Right cardiac atrium (tissue), 5 donors: Measurements from ENCODE around the gene SCAP. TPM values are rescaled to one million over a fixed set of nuclear protein-coding genes. Genes with fewer than 3 reads are reported as not detected.

Experiments used
- ATAC-seq, 2 donors: fragments of 200-7000 bp; cut with Tn5 transposase; one replicate each; pipeline versions ENCODE4 v1.8.0 to v1.9.1; 2020; ENCODE audit warnings: moderate library complexity in 2 of 2, mild to moderate bottlenecking in 1 of 2
- DNase-seq, 3 donors: peaks; one replicate each; pipeline ENCODE4 v3.0.0-alpha.2; 2020
- H3K27ac ChIP-seq: one replicate; pipeline ENCODE4 v1.5.1; 2013; ENCODE audit warnings: mild to moderate bottlenecking, low read length, control low read depth, moderate library complexity
- H3K27me3 ChIP-seq: one replicate; pipeline ENCODE4 v1.6.1; 2013; ENCODE audit not compliant: control insufficient read depth, insufficient read depth
- H3K4me1 ChIP-seq: one replicate; pipeline ENCODE4 v1.6.1; 2013; ENCODE audit warnings: low read length; ENCODE audit not compliant: control insufficient read depth, insufficient read depth
- H3K4me3 ChIP-seq: one replicate; pipeline ENCODE4 v1.5.1; 2013; ENCODE audit warnings: low read length, control low read depth
- H3K9me3 ChIP-seq: one replicate; pipeline ENCODE4 v1.6.1; 2013; ENCODE audit warnings: low read length; ENCODE audit not compliant: control insufficient read depth
- WGBS: extraction: QIAGEN DNeasy Blood & Tissue Kit; methylation state at CpG from one replicate; pipeline ENCODE4 v1.1.7; 2013; 5-methylcytosine and 5-hydroxymethylcytosine counted together
- intact Hi-C, 4 donors: fragments of 100-400 bp; cut with DNase I; formaldehyde crosslinking; loops; one replicate each; pipeline versions ENCODE4 v1.11.0 to v1.14.0; 2022 to 2023
- long read RNA-seq, 4 donors: library from polyadenylated mRNA; unstranded; transcript quantifications; one replicate each; pipeline ENCODE4 v2.0.0, GENCODE V29; 2020 to 2021
- polyA plus RNA-seq: library from polyadenylated mRNA; stranded (reverse); fragments of 200-250 nt; gene quantifications from one replicate; pipeline ENCODE4 v1.2.3, GENCODE V29; 2013
- total RNA-seq, 4 donors: library from RNA; stranded (reverse); fragmentation: NEBNext Ultra II Directional; extraction: Animal tissue kit (Norgen Biotek cat#: 25700); gene quantifications; one replicate each; pipeline ENCODE4 v1.2.1, GENCODE V29; 2021
- donor health status: healthy with polysubstance abuse.
- donor health status: DM: no; HTN: yes; CAD: no.
- donor health status: DM: no; HTN: no; CAD: no.
- donor health status: DM: no; HTN: yes; CAD: no; lungs with severe emphysema.
- donor health status: DM: yes; HTN: yes; CAD: no.

SCAP gene
- total RNA-seq = 10 to 100 TPM; 38.4 to 46.6 (median 44.0) TPM
- polyA plus RNA-seq = 31.1 TPM
- long read RNA-seq, donor 1, full-length matches to known transcripts = 3 of 134 reads
- long read RNA-seq, donor 1, partial matches to known transcripts = 86 of 134 reads
- long read RNA-seq, donor 1, other reads (novel, unspliced or antisense) = 45 of 134 reads
- long read RNA-seq, donor 2, full-length matches to known transcripts = 2 of 86 reads
- long read RNA-seq, donor 2, partial matches to known transcripts = 45 of 86 reads
- long read RNA-seq, donor 2, other reads (novel, unspliced or antisense) = 39 of 86 reads
- long read RNA-seq, donor 3, full-length matches to known transcripts = 10 of 268 reads
- long read RNA-seq, donor 3, partial matches to known transcripts = 188 of 268 reads
- long read RNA-seq, donor 3, other reads (novel, unspliced or antisense) = 70 of 268 reads
- long read RNA-seq, donor 4, full-length matches to known transcripts = 5 of 79 reads
- long read RNA-seq, donor 4, partial matches to known transcripts = 42 of 79 reads
- long read RNA-seq, donor 4, other reads (novel, unspliced or antisense) = 32 of 79 reads

GRCh38 chr3:47475570-47476329, at the start of gene SCAP:
Gene SCAP (minus strand): TSS chr3:47475941. CDS start chr3:47442993, 32,948 bp downstream.
- peak; percentile 98 for ATAC-seq
- DNase-seq = peak; percentile 93 to 98 (median 97)
- Histone ChIP-seq H3K9me3 (no peaks in the 10 kb centered on the region), H3K4me3 (peak within 1 kb of the TSS; percentile 86), H3K27me3 (no peaks in the 10 kb centered on the region), H3K27ac (peak within 1 kb of the TSS; percentile 57), H3K4me1 (no peaks in the 10 kb centered on the region)
- intact Hi-C loops = loop anchor here in 2 of 4 donors (2.0 kb wide), 2 partner anchors 53 to 55 kb away; no protein-coding TSS in a partner anchor
- 3% methylated on average over 88 of the region's 88 CpGs for WGBS

DNA sequence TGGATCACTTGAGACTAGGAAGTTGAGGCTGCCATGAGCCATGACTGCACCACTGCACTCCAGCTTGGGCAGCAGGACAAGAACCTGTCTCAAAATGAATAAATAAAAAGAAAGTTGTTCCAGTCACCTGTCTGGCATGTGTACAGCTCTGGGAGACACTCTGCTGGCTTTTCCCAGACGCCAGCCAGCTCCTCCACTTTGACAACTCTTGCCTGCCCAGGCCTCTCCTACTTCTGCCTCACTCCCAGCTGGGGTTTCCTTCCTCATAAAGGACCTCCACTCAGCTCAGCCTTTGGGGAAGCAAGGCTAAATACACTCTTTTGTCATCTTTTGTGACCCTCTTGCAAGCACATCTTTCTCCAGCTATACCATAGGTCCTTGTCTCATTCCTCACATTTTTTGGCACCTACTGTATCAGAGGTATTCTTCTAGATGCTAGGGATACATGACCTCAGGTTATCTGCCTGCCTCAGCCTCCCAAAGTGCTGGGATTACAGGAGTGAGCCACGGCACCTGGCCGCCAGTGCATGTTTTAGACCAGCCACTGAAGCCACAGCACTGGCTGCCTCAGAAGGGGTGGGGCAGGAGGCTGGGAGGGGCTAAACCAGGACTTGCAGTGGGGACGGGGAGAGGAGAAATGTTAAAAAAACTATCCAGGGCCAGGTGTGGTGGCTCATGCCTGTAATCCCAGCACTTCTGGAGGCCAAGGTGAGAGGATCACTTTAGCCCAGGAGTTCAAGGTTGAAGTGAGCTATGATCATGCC, 47.8 kb upstream of the SCAP start:
- Histone ChIP-seq H3K4me1 (no peaks in the 10 kb centered on the region), H3K9me3 (no peaks in the 10 kb centered on the region), H3K27me3 (no peaks in the 10 kb centered on the region), H3K4me3 (no peak overlapping the region), H3K27ac (no peak overlapping the region)
- no peak for ATAC-seq
- intact Hi-C loops = loop anchor here in 2 of 4 donors (2.0 to 5.0 kb wide), 2 partner anchors 265 to 269 kb away; no protein-coding TSS in a partner anchor
- DNase-seq = no peak
- 57% methylated on average over 4 of the region's 4 CpGs for WGBS

GRCh38 chr3:47522082-47522987, 46.6 kb upstream of the SCAP start:
- intact Hi-C loops = loop anchor here in 3 of 4 donors (1.0 to 5.0 kb wide), 3 partner anchors 266 to 270 kb away; no protein-coding TSS in a partner anchor
- no peak overlapping the region for H3K4me3 ChIP-seq
- DNase-seq = peak; percentile 73 to 92 (median 90)
- no peaks in the 10 kb centered on the region for H3K27me3 ChIP-seq
- no peaks in the 10 kb centered on the region for H3K4me1 ChIP-seq
- WGBS = 36% methylated on average over 15 of the region's 15 CpGs
- H3K9me3 ChIP-seq = no peaks in the 10 kb centered on the region
- ATAC-seq = peak; percentile 92 to 96
- no peak overlapping the region for H3K27ac ChIP-seq

GRCh38 chr3:47520756-47521155, 45.0 kb upstream of the SCAP start:
- Histone ChIP-seq H3K27ac (no peak overlapping the region), H3K4me1 (no peaks in the 10 kb centered on the region), H3K27me3 (no peaks in the 10 kb centered on the region), H3K9me3 (no peaks in the 10 kb centered on the region), H3K4me3 (no peak overlapping the region)
- intact Hi-C loops = loop anchor here in 1 of 4 donors (5.0 kb wide), 1 partner anchor 272 kb away; no protein-coding TSS in a partner anchor
- DNase-seq (no peak), ATAC-seq (no peak)

DNA sequence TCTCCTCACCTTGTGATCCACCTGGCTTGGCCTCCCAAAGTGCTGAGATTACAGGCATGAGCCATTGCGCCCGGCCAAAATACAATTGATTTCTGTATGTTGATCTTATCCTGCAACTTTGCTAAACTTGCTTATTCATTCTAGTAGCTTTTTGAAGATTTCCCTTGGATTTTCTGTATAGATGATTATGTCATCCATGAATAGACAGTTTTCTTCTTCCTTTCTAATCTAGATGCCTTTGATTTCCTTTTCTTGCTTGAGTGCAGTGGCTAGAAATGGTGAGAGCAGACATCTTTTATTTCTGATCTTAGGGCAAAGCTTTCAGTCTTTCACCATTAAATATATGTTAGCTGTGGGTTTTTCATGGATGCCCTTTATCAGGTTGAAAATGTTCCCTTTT, 42.2 kb upstream of the SCAP start:
- intact Hi-C loops = loop anchor here in 1 of 4 donors (5.0 kb wide), 1 partner anchor 274 kb away; no protein-coding TSS in a partner anchor
- no peaks in the 10 kb centered on the region for H3K4me1 ChIP-seq

DNA sequence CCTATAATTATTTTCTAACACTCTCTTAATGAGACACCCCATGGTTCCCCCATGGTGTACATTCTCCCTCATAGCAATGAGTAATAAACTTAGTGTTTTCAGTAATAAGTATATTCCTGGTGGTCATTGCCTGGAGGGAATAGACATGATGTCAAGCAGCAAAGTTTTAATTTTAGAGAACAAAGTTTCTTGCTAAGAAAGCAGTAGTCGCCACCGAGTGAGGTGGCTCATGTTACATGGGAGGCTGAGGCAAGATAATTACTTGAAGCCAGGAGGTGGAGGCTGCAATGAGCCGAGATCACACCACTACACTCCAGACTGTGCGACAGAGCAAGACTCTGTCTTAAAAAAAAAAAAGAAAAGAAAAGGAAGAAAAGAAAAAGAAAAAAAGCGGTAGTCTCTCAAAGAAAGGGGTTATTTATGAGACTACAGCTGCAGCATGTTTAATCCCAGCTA, 40.2 kb upstream of the SCAP start:
- no peak overlapping the region for H3K27ac ChIP-seq
- ATAC-seq (no peak), DNase-seq (no peak)
- intact Hi-C loops = loop anchor here in 1 of 4 donors (5.0 kb wide), 1 partner anchor 276 kb away; no protein-coding TSS in a partner anchor
- H3K4me1 ChIP-seq = no peaks in the 10 kb centered on the region
- H3K27me3 ChIP-seq = no peaks in the 10 kb centered on the region
- H3K9me3 ChIP-seq = no peaks in the 10 kb centered on the region
- WGBS = 54% methylated on average over 5 of the region's 5 CpGs
- no peak overlapping the region for H3K4me3 ChIP-seq

More for the DNA sequence above, 42.2 kb upstream of the SCAP start:
- DNase-seq (no peak), ATAC-seq (no peak)
- Histone ChIP-seq H3K27ac (no peak overlapping the region), H3K9me3 (no peaks in the 10 kb centered on the region), H3K27me3 (no peaks in the 10 kb centered on the region), H3K4me3 (no peak overlapping the region)
- 93% methylated on average over 2 of the region's 2 CpGs for WGBS

- intact Hi-C loops = loop anchor here in 1 of 4 donors (5.0 kb wide), 1 partner anchor 277 kb away; no protein-coding TSS in a partner anchor
- ATAC-seq = no peak
- 77% methylated on average over 5 of the region's 5 CpGs for WGBS
Measured at GRCh38 chr3:47515100-47515499, 39.4 kb upstream of the SCAP start.

DNA sequence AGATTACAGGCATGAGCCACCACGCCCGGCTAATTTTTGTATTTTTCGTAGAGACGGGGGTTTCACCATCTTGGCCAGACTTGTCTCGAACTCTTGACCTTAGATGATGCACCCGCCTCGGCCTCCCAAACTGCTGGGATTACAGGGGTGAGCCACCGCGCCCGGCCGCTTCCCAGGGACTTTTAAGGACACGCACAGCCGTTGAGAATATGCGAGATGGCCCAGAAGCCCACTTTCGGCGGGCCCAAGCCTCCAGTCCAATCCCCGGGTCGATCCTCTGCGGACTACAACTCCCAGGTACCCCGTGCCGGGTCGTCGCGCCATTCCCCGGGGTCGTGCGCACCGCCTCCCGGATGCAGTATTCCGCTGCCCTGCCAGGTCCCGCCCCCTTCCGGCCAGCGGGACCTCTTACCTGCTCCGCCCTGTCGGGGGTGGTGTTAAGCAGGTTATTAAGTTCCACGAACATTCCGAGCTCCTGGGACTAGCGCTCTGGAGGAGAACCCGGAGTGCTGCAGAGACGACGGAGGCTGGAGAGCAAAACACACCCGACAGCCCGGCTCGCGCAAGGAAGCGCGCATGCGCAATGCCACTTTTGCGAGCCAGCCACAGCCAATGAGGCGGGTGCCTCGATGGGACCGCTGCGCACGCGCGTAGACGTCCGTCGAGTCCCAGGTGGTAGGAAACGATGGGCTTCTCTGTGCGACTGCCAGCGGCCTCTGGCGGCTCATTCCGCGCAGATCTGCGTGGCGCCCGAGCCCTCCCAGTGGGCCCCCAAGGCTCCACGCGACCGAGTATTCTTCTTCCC, 37.6 kb upstream of the SCAP start, which contains the start of gene ELP6:
TSS of gene ELP6 (minus strand) at position 588 of the 805 bp plus-strand sequence. CDS start at position 466, 122 bp downstream.
- H3K4me3 ChIP-seq = peak within 1 kb of the TSS; percentile 65
- no peaks in the 10 kb centered on the region for H3K9me3 ChIP-seq
- peak; percentile 97 to 99 (median 99) for DNase-seq
- under 1% methylated on average over 71 of the region's 71 CpGs for WGBS
- peak within 1 kb of the TSS; percentile 88 for H3K27ac ChIP-seq
- no peaks in the 10 kb centered on the region for H3K4me1 ChIP-seq
- no peaks in the 10 kb centered on the region for H3K27me3 ChIP-seq
- peak; percentile 99 for ATAC-seq
- intact Hi-C loops = no loop called here

More at GRCh38 chr3:47515100-47515499, 39.4 kb upstream of the SCAP start:
- Histone ChIP-seq H3K9me3 (no peaks in the 10 kb centered on the region), H3K27me3 (no peaks in the 10 kb centered on the region), H3K27ac (no peak overlapping the region), H3K4me1 (no peaks in the 10 kb centered on the region), H3K4me3 (no peak overlapping the region)
- DNase-seq = no peak
